HepG2 (cell line): ENCODE measurements around the gene ING2. TPM values are rescaled to one million over a fixed set of nuclear protein-coding genes. Genes with fewer than 3 reads are reported as not detected.

Source experiments
- ATF1 ChIP-seq: IDR thresholded peaks from 2 replicates; pipeline ENCODE4 v1.6.1; 2016; ENCODE audit warnings: mild to moderate bottlenecking, control low read depth
- CENPT ChIP-seq: sonication (generic); formaldehyde crosslinking; IDR thresholded peaks from 2 replicates; pipeline ENCODE4 v1.8.0; 2022; ENCODE audit warnings: low read depth, mild to moderate bottlenecking, moderate library complexity, missing genetic modification reagents
- GATAD2A ChIP-seq: IDR thresholded peaks from 2 replicates; pipeline ENCODE4 v1.6.1; 2016
- HDAC1 ChIP-seq: sonication (generic); formaldehyde crosslinking; IDR thresholded peaks from 2 replicates; pipeline ENCODE4 v1.5.1; 2020; ENCODE audit warnings: mild to moderate bottlenecking, missing genetic modification reagents
- HHEX ChIP-seq: IDR thresholded peaks from 2 replicates; pipeline ENCODE4 v1.6.1; 2016; ENCODE audit warnings: control low read depth
- IKZF1 ChIP-seq: fragments of 450-650 bp; IDR thresholded peaks from 2 replicates; pipeline ENCODE4 v1.7.1; 2016
- KLF15 ChIP-seq: sonication (generic); formaldehyde crosslinking; IDR thresholded peaks from 2 replicates; pipeline ENCODE4 v1.8.1; 2023; ENCODE audit warnings: borderline replicate concordance, mild to moderate bottlenecking, inconsistent platforms, missing genetic modification reagents, mixed read lengths
- NR3C1 ChIP-seq: sonication (generic); formaldehyde crosslinking; IDR thresholded peaks from 2 replicates; pipeline ENCODE4 v1.4.0; 2020; ENCODE audit warnings: missing genetic modification reagents
- POGZ ChIP-seq: sonication (generic); formaldehyde crosslinking; IDR thresholded peaks from 2 replicates; pipeline ENCODE4 v1.4.0; 2020; ENCODE audit warnings: mild to moderate bottlenecking, missing genetic modification reagents
- POLR2A ChIP-seq, 2 experiments: IDR thresholded peaks; 2 replicates each; pipeline ENCODE4 v1.6.1; 2011; ENCODE audit warnings: low read depth in 2 of 2, low read length in 2 of 2, mild to moderate bottlenecking in 1 of 2, moderate library complexity in 1 of 2; ENCODE audit not compliant: insufficient read depth in 1 of 2
- SPEN ChIP-seq: sonication (generic); formaldehyde crosslinking; IDR thresholded peaks from 2 replicates; pipeline ENCODE4 v1.5.1; 2020; ENCODE audit warnings: low read depth, mild to moderate bottlenecking, missing genetic modification reagents
- TBL1XR1 ChIP-seq: fragments of 150-350 bp; IDR thresholded peaks from 2 replicates; pipeline ENCODE4 v1.6.1; 2014; ENCODE audit warnings: borderline replicate concordance, low read length; ENCODE audit not compliant: partially characterized antibody
- ZKSCAN1 ChIP-seq: fragments of 150-350 bp; IDR thresholded peaks from 2 replicates; pipeline ENCODE4 v1.6.1; 2014; ENCODE audit warnings: low read length
- ZKSCAN5 ChIP-seq: sonication (generic); formaldehyde crosslinking; IDR thresholded peaks from 2 replicates; pipeline ENCODE4 v1.5.1; 2020; ENCODE audit warnings: mild to moderate bottlenecking, missing genetic modification reagents
- ZNF12 ChIP-seq: sonication (generic); formaldehyde crosslinking; IDR thresholded peaks from 2 replicates; pipeline ENCODE4 v1.5.0; 2020; ENCODE audit warnings: missing genetic modification reagents
- ZNF17 ChIP-seq: sonication (generic); formaldehyde crosslinking; IDR thresholded peaks from 2 replicates; pipeline ENCODE4 v1.5.0; 2020; ENCODE audit warnings: mild to moderate bottlenecking, missing genetic modification reagents
- ZNF235 ChIP-seq: sonication (generic); formaldehyde crosslinking; IDR thresholded peaks from 2 replicates; pipeline ENCODE4 v1.8.1; 2023; ENCODE audit warnings: mild to moderate bottlenecking, missing genetic modification reagents, borderline replicate concordance
- ZNF605 ChIP-seq: sonication (generic); formaldehyde crosslinking; IDR thresholded peaks from 2 replicates; pipeline ENCODE4 v1.8.0; 2022; ENCODE audit warnings: mild to moderate bottlenecking, missing genetic modification reagents
- ZNF672 ChIP-seq: sonication (generic); formaldehyde crosslinking; IDR thresholded peaks from 2 replicates; pipeline ENCODE4 v1.8.1; 2022; ENCODE audit warnings: missing genetic modification reagents
- ZSCAN29 ChIP-seq: sonication (generic); formaldehyde crosslinking; conservative IDR thresholded peaks from 2 replicates; pipeline ENCODE4 v1.4.0; 2020; ENCODE audit warnings: mild to moderate bottlenecking, missing genetic modification reagents
- polyA plus RNA-seq, 8 experiments: library from polyadenylated mRNA; depleted of rRNA in 3 of 8; stranded (reverse) in 7 of 8; unstranded in 1 of 8; fragments of >200 nt; fragmentation: Illumina TruSeq in 4 of 8; extraction: Trizol in 4 of 8; gene quantifications; 2 replicates each; pipeline versions ENCODE4 v1.2.1 to v1.2.3, GENCODE V29; 2011 to 2016; ENCODE audit warnings: low read depth in 4 of 8, missing spikeins in 1 of 8, mixed read lengths in 1 of 8; ENCODE audit not compliant: insufficient read depth in 1 of 8
- total RNA-seq, 5 experiments: library from RNA; depleted of rRNA; stranded (reverse); fragments of >200 nt; fragmentation: Illumina TruSeq; extraction: Trizol; gene quantifications; 2 replicates each; pipeline ENCODE4 v1.2.3, GENCODE V29; 2016; ENCODE audit warnings: low read depth in 1 of 5
- TF ChIP-seq, protein P1 (sequence below): sonication (generic); formaldehyde crosslinking; IDR thresholded peaks from 2 replicates; pipeline ENCODE4 v1.4.0; 2020; ENCODE audit warnings: missing genetic modification reagents; ENCODE audit errors: not compliant biosample characterization
- TF ChIP-seq, protein P2 (sequence below): sonication (generic); formaldehyde crosslinking; IDR thresholded peaks from 2 replicates; pipeline ENCODE4 v1.5.1; 2020; ENCODE audit warnings: missing genetic modification reagents, mild to moderate bottlenecking, borderline replicate concordance
- TF ChIP-seq, protein P3 (sequence below): sonication (generic); formaldehyde crosslinking; IDR thresholded peaks from 2 replicates; pipeline ENCODE4 v1.5.1; 2020; ENCODE audit warnings: missing genetic modification reagents, mild to moderate bottlenecking, borderline replicate concordance

Gene ING2
- total and polyA plus RNA-seq, 2 of the 13 experiments (the other 11 are each of a cell fraction or from before 2014, with no cell fraction given): 6.6 to 12.4 TPM

DNA sequence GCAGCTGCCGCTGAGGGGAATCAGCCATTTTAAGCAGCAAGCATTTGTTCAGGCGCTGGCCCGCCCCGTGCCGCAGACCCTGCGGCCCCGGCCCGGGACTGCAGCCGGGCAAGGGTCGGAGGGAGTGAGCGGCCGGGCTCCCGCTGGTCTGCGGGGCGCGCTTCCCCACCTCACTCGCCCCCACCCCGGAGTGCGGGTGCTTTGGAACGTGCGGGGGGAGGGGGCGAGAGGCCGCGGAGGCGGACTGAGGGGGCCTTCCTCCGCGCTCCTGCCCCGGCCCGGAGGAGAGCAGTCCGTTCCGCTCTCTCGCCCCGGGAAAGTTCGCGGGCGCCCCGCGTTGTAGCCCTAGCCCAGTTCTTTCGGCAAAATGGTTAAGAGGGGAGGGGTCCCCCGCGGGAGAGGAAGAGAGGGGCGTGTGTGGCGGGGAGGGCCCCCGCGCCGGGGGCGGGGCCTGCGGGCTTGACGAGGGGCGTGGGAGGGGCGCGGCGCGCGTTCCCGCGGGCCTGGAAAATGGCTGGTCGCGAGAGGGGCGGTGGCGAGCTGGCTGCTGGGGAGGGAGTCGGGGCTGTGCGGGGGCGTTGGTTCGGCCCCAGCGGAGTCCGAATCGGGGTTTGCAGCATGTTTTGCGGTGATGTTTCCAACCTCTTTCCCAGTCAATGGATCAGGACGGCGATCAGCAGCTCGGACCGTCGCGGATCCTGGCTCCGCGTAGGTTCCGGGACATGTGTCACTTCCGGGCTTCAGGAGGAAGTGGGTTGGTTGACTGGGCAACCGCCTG lies 942 bp downstream of the ING2 start (continued):
- TF ChIP-seq, protein P1, sequence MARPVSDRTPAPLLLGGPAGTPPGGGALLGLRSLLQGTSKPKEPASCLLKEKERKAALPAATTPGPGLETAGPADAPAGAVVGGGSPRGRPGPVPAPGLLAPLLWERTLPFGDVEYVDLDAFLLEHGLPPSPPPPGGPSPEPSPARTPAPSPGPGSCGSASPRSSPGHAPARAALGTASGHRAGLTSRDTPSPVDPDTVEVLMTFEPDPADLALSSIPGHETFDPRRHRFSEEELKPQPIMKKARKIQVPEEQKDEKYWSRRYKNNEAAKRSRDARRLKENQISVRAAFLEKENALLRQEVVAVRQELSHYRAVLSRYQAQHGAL: peak; percentile 41
- TF ChIP-seq ATF1 (CRISPR knock-in tag) (no peak), CENPT (CRISPR knock-in tag) (no peak), GATAD2A (CRISPR knock-in tag) (no peak), ZNF672 (CRISPR knock-in tag) (no peak), NR3C1 (CRISPR knock-in tag) (no peak), SPEN (CRISPR knock-in tag) (no peak; the same call in 1 of the 2 replicates), ZNF12 (CRISPR knock-in tag) (no peak), POLR2A (IDR thresholded peaks at IDR 0.05; ENCODE audit: insufficient read depth in 1 of 2, low read depth in 2 of 2, low read length in 2 of 2) (peak; percentile 76 to 91), KLF15 (CRISPR knock-in tag) (no peak), ZNF17 (CRISPR knock-in tag) (no peak), HHEX (CRISPR knock-in tag) (no peak), ZNF235 (no peak), ZKSCAN1 (no peak), POGZ (0 out of 2 replicates have a peak, but pooled peaks have one; percentile 19), IKZF1 (no peak), TBL1XR1 (no peak), ZNF605 (CRISPR knock-in tag) (0 out of 2 replicates have a peak, but pooled peaks have one; percentile 13), HDAC1 (peak; percentile 82; the same call in 1 of the 2 replicates), ZSCAN29 (CRISPR knock-in tag) (no peak), ZKSCAN5 (CRISPR knock-in tag) (no peak)
- TF ChIP-seq, protein P2, sequence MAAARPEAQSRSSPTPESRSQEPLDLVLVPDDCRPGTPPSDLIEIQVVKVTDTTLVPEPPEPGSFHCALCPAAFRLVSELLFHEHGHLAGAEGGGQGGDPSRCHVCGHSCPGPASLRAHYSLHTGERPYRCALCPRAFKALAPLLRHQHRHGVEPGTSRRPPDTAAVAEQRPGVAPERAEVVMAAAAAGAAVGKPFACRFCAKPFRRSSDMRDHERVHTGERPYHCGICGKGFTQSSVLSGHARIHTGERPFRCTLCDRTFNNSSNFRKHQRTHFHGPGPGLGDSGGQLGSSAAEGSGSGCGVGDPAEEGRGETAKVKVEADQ: no peak; the same call in 1 of the 2 replicates
- TF ChIP-seq, protein P3, sequence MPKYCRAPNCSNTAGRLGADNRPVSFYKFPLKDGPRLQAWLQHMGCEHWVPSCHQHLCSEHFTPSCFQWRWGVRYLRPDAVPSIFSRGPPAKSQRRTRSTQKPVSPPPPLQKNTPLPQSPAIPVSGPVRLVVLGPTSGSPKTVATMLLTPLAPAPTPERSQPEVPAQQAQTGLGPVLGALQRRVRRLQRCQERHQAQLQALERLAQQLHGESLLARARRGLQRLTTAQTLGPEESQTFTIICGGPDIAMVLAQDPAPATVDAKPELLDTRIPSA (CRISPR knock-in tag): no peak
